Measurements from ENCODE around the gene P2RX6.

The P2RX6 gene

DNA sequence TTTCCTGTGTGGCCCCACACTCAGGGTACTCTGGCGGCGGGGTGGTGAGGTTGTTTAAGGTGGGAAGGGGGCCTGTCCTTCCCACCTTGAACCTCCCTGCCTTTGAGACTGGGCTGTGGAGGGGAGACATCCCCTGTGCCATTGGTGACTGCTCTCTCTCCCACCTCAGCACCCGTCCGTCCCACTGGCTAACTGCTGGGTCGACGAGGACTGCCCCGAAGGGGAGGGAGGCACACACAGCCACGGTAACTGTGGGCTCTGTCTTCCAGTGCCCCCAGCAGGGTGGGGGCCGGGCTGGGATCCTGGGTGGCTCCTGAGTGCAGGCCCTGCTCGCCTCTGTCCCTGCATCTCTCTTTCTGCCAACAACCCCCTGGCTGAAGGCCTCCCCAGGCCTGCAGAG is 7.5 kb downstream of the P2RX6 start:
- no peak for DNase-seq (ENCODE audit: insufficient read length, low spot score)
- TF ChIP-seq POU2F2 (IDR thresholded peaks at IDR 0.05; ENCODE audit: low read depth, low read length) (no peak), POLR2A (IDR thresholded peaks at IDR 0.05; ENCODE audit: low read depth, low read length) (no peak), POLR2AphosphoS5 (IDR thresholded peaks at IDR 0.05; ENCODE audit: low read depth, low read length) (no peak), TAF1 (IDR thresholded peaks at IDR 0.05; ENCODE audit: low read depth, low read length) (no peak), PAX5 (IDR thresholded peaks at IDR 0.05; ENCODE audit: insufficient read depth, low read length, severe bottlenecking) (no peak), SPI1 (IDR thresholded peaks at IDR 0.05; ENCODE audit: low read depth, low read length) (no peak)
- FAIRE-seq = no peak

DNA sequence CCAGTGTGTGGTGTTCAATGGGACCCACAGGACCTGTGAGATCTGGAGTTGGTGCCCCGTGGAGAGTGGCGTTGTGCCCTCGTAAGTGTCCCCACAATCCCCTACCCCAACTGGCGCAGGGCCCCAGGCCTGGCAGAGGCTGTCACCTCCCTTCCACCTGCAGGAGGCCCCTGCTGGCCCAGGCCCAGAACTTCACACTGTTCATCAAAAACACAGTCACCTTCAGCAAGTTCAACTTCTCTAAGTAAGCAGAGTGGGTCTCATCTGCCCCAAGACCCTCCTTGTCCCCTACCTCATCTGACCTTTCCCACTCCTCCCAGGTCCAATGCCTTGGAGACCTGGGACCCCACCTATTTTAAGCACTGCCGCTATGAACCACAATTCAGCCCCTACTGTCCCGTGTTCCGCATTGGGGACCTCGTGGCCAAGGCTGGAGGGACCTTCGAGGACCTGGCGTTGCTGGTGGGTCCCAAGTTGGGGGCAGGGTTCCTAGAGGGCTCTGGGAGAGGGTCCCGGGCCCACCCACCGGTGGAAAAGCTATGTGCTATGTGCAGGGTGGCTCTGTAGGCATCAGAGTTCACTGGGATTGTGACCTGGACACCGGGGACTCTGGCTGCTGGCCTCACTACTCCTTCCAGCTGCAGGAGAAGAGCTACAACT is 8.1 kb downstream of the P2RX6 start:
- DNase-seq (ENCODE audit: insufficient read length, low spot score) (no peak), FAIRE-seq (no peak)
- TF ChIP-seq POU2F2 (IDR thresholded peaks at IDR 0.05; ENCODE audit: low read depth, low read length) = no peak
- no peak for TF ChIP-seq TAF1 (IDR thresholded peaks at IDR 0.05; ENCODE audit: low read depth, low read length)
- TF ChIP-seq SPI1 (IDR thresholded peaks at IDR 0.05; ENCODE audit: low read depth, low read length) = no peak
- no peak for TF ChIP-seq PAX5 (IDR thresholded peaks at IDR 0.05; ENCODE audit: insufficient read depth, low read length, severe bottlenecking)
- TF ChIP-seq POLR2AphosphoS5 (IDR thresholded peaks at IDR 0.05; ENCODE audit: low read depth, low read length) = no peak
- TF ChIP-seq POLR2A (IDR thresholded peaks at IDR 0.05; ENCODE audit: low read depth, low read length) = no peak

DNA sequence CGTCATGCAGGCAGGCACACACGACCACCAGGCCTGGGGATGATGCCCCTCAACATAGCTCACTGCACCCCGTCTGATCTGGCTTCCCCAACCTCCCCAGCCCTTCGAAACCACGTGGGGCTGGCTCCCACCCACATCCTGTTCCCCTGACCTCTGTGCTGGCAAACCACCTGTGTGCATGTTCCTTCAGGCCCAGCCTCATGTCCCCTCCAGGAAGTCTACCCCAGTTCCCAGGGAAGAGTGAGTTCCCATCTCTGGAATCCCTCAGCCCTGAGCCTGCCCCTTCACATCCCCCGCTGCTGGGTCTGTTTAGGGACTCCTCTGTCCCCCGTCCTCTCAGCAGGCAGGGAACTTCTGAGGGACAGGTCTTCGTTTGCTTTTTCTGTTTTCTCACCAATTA is 10.3 kb downstream of the P2RX6 start:
- DNase-seq (ENCODE audit: insufficient read length, low spot score) (no peak), FAIRE-seq (peak; percentile 38)
- no peak for TF ChIP-seq SPI1 (IDR thresholded peaks at IDR 0.05; ENCODE audit: low read depth, low read length)
- TF ChIP-seq POLR2AphosphoS5 (IDR thresholded peaks at IDR 0.05; ENCODE audit: low read depth, low read length) = no peak
- TF ChIP-seq PAX5 (IDR thresholded peaks at IDR 0.05; ENCODE audit: insufficient read depth, low read length, severe bottlenecking) = no peak
- TF ChIP-seq POLR2A (IDR thresholded peaks at IDR 0.05; ENCODE audit: low read depth, low read length) = no peak
- no peak for TF ChIP-seq TAF1 (IDR thresholded peaks at IDR 0.05; ENCODE audit: low read depth, low read length)
- no peak for TF ChIP-seq POU2F2 (IDR thresholded peaks at IDR 0.05; ENCODE audit: low read depth, low read length)

DNA sequence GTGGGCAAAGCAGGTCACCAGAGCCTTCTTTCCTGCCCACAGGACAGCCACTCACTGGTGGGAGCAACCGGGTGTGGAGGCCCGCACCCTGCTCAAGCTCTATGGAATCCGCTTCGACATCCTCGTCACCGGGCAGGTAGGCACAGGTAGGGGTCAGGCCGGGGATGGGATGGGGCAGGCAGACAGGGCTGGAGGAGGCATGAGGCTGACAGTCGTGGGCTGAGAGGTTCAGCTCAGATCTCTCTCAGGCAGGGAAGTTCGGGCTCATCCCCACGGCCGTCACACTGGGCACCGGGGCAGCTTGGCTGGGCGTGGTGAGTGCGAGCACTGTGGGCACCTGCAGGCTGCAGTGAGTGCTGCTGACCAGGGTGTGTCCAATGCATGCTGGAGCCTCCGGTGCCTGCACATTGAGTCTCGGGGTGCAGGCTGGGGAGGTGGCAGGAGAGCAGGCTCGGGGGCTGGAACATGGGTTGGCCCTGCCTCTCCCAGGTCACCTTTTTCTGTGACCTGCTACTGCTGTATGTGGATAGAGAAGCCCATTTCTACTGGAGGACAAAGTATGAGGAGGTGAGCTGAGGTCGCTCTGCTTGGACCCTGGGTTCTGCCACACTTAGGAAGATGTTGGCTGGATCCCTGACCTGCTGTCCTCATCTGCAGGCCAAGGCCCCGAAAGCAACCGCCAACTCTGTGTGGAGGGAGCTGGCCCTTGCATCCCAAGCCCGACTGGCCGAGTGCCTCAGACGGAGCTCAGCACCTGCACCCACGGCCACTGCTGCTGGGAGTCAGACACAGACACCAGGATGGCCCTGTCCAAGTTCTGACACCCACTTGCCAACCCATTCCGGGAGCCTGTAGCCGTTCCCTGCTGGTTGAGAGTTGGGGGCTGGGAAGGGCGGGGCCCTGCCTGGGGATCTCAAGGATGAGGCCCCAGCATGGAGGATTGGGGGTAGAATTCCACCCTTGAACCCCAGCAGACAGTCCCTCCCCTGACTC is 11.1 kb downstream of the P2RX6 start:
- DNase-seq (ENCODE audit: insufficient read length, low spot score) (no peak), FAIRE-seq (no peak)
- TF ChIP-seq POLR2AphosphoS5 (IDR thresholded peaks at IDR 0.05; ENCODE audit: low read depth, low read length) (no peak), POLR2A (IDR thresholded peaks at IDR 0.05; ENCODE audit: low read depth, low read length) (no peak), SPI1 (IDR thresholded peaks at IDR 0.05; ENCODE audit: low read depth, low read length) (no peak), TAF1 (IDR thresholded peaks at IDR 0.05; ENCODE audit: low read depth, low read length) (no peak), PAX5 (IDR thresholded peaks at IDR 0.05; ENCODE audit: insufficient read depth, low read length, severe bottlenecking) (no peak), POU2F2 (IDR thresholded peaks at IDR 0.05; ENCODE audit: low read depth, low read length) (no peak)

DNA sequence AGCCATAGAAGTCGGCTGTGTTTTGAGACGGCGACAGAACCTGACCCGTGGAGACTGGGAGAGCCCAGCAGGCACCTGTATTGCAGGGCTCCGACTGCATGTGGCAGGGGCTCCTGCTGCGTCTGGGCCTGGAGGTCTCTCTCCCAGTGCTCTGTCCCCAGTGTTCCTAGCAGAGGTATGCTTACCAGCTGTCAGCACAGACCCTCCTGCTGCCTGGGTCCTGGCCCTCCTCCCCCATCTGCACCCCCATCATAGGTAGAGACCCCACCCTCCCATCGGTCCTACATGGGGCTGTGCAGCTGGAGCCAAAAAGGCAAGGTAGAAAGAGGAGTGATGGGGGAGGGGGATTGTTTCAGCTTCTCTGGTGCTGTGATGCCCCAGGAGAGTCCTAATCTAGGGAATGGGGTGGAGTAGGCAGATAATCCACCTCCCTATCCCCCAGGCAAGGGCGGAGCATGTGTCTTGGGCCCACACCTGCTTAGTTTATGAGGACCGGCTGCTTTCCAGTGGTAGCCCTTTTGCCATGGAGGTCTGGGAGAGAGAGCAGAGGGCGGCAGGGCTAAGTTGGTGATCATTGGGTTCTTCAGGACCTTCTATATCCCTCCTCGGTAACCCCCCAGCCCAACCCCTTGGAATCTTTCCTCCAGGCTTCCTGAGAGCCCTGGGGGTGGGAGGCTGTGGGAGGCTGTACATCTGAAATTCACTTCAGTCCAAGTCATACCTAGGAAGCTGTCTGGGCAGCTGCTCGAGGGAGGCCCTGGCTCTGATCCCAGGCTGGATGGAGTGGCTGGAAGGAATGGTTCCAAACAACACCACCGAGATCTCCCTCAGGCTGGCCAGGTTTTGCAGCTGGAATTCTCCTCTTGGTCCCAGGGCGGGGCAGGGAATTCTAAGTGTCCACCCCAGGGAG is 12.1 kb downstream of the P2RX6 start:
- FAIRE-seq = no peak
- DNase-seq (ENCODE audit: insufficient read length, low spot score) = no peak
- no peak for TF ChIP-seq POLR2AphosphoS5 (IDR thresholded peaks at IDR 0.05; ENCODE audit: low read depth, low read length)
- no peak for TF ChIP-seq POLR2A (IDR thresholded peaks at IDR 0.05; ENCODE audit: low read depth, low read length)
- TF ChIP-seq POU2F2 (IDR thresholded peaks at IDR 0.05; ENCODE audit: low read depth, low read length) = no peak
- no peak for TF ChIP-seq PAX5 (IDR thresholded peaks at IDR 0.05; ENCODE audit: insufficient read depth, low read length, severe bottlenecking)
- TF ChIP-seq TAF1 (IDR thresholded peaks at IDR 0.05; ENCODE audit: low read depth, low read length) = no peak
- no peak for TF ChIP-seq SPI1 (IDR thresholded peaks at IDR 0.05; ENCODE audit: low read depth, low read length)

DNA sequence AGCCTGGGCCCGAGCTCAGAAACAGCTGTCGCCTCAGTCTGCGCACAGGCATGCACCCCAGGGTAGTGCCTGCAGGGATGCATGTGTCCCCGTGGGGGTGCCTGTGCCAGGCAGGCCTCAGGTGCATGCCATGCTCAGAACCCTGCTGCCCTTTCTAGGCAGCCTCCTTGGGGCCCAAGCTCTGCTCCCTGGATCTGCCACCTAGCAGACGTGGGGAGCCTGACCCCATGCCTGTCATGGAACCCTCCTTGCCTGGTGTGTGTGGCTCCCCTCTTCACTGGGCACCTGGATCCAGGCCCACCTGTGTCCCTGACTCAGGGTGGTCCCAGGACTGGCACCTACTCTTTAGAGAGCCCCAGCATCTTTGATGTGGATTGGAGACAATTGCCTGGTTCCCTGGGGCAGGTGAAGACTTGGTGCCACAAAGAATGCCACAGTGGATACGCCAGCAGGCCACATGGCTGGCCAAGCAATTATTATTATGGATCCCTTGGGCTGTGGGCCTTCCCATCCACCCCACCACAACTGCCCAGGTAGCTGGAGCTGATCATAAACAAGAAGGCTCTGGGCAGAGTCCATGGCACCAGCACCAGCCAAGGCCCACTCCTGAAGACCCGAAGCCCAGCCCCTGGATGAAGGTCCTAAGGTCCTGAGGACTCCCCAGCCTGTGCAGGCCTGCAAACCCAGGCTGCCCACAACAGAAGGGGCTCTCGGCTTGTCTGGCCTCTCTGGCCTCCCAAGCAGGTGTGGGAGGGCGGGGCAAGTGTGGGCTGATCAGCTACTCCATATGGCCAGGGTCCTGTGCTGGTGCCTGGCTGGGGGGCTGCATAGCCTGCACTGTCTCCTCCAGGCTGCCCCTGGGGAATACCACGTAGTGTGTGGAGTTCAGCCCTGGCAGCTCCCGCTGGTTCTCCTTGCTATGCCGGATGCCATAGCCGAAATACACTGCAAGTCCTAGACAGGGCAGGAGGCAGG is 13.6 kb downstream of the P2RX6 start:
- DNase-seq (ENCODE audit: insufficient read length, low spot score) = no peak
- TF ChIP-seq SPI1 (IDR thresholded peaks at IDR 0.05; ENCODE audit: low read depth, low read length) (no peak), PAX5 (IDR thresholded peaks at IDR 0.05; ENCODE audit: insufficient read depth, low read length, severe bottlenecking) (no peak), POU2F2 (IDR thresholded peaks at IDR 0.05; ENCODE audit: low read depth, low read length) (no peak), POLR2AphosphoS5 (IDR thresholded peaks at IDR 0.05; ENCODE audit: low read depth, low read length) (no peak), POLR2A (IDR thresholded peaks at IDR 0.05; ENCODE audit: low read depth, low read length) (no peak), TAF1 (IDR thresholded peaks at IDR 0.05; ENCODE audit: low read depth, low read length) (no peak)
- FAIRE-seq = no peak

DNA sequence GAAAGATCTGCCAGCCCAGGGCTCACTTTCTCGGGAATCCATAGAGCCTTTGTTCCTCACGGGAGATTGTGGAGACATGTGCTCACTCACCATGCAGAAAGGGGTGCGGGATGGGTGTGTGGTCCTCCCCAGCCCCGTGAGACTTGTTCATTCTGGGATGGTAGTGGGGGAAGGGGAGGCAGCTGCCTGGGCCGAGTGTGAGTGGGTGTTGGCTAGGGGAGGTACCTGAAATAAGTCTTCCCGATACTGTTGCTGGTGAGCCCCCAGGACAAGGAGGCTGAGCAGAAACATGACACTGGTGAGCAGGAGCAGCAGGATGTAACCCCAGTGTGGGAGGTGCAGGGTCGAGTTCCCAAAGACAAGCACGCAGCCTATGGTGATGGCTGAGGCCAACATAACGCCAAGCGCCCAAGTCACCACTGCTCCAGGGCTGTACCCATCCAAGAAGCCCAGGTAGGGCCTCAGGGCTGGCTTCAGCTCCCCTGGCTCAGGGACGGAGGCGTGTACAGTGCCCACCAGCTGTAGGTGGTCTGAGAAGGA is 14.6 kb downstream of the P2RX6 start:
- no peak for FAIRE-seq
- no peak for TF ChIP-seq TAF1 (IDR thresholded peaks at IDR 0.05; ENCODE audit: low read depth, low read length)

DNA sequence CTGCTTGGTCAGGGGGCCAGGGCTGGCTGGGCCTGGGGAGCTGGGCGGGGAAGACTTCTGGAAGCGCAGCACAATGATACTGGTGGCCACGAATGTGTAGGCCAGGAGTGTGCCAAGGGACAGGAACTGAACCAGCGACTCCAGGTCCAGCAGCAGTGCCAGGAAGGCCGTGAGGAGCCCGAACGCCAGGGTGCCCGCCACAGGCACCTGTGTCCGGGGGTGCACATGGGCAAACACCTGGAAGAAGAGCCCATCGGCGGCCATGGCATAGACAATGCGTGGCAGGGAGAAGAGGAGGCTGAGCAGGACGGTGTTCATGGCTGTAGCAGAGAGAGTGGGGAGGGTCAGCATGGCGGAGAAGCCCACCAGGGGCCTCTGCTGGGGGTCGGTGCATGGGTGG is 15.1 kb downstream of the P2RX6 start:
- no peak for DNase-seq (ENCODE audit: insufficient read length, low spot score)
- FAIRE-seq = no peak
- no peak for TF ChIP-seq PAX5 (IDR thresholded peaks at IDR 0.05; ENCODE audit: insufficient read depth, low read length, severe bottlenecking)
- TF ChIP-seq POU2F2 (IDR thresholded peaks at IDR 0.05; ENCODE audit: low read depth, low read length) = no peak
- no peak for TF ChIP-seq POLR2AphosphoS5 (IDR thresholded peaks at IDR 0.05; ENCODE audit: low read depth, low read length)
- no peak for TF ChIP-seq SPI1 (IDR thresholded peaks at IDR 0.05; ENCODE audit: low read depth, low read length)
- TF ChIP-seq POLR2A (IDR thresholded peaks at IDR 0.05; ENCODE audit: low read depth, low read length) = no peak
- TF ChIP-seq TAF1 (IDR thresholded peaks at IDR 0.05; ENCODE audit: low read depth, low read length) = no peak

More for the DNA sequence above, 14.6 kb downstream of the P2RX6 start:
- DNase-seq (ENCODE audit: insufficient read length, low spot score) = no peak
